C4-2B (cell line): ENCODE data around the gene ANGPT4.
"Not testable (repeated sequence)": the region's sequence is repeated elsewhere in the genome, so short reads cannot be mapped to it uniquely, and the experiment has no call there.

ENCODE experiments used
- H3K27ac ChIP-seq: fragments of 450-650 bp; 2 replicates; pipeline ENCODE4 v1.5.1; 2017
- ZFX ChIP-seq: fragments of 450-650 bp; IDR thresholded peaks from 2 replicates; pipeline ENCODE4 v1.6.1; 2017
- TF ChIP-seq, protein P1 (sequence below): fragments of 450-650 bp; conservative IDR thresholded peaks from 2 replicates; pipeline ENCODE4 v1.5.1; 2017; ENCODE audit warnings: mild to moderate bottlenecking

Gene ANGPT4

DNA sequence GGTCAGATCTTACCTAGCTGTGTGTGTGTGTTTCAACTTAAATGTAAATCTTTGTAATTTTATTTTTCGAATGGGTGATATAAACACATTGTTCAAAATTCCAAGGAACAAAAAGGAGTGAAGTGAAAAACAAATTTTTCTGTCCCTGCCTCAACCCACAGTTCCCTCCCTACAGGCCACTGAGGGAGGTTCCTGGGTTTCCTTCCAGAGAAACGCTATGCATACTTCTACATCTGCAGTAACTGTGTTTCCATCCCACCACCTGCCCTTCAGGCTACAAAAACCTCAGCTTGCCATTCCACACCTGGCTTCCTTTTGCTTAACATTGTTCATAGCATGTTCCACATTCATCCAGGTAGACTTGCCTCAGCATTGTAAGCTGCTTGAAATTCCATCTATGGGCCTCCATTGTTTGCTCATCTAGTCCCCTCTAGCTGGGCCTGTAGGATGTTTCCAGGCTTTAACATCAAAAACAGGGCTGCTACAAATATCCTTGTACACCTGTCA lies 12.0 kb downstream of the ANGPT4 start:
- no peak overlapping the region for H3K27ac ChIP-seq
- TF ChIP-seq, protein P1, sequence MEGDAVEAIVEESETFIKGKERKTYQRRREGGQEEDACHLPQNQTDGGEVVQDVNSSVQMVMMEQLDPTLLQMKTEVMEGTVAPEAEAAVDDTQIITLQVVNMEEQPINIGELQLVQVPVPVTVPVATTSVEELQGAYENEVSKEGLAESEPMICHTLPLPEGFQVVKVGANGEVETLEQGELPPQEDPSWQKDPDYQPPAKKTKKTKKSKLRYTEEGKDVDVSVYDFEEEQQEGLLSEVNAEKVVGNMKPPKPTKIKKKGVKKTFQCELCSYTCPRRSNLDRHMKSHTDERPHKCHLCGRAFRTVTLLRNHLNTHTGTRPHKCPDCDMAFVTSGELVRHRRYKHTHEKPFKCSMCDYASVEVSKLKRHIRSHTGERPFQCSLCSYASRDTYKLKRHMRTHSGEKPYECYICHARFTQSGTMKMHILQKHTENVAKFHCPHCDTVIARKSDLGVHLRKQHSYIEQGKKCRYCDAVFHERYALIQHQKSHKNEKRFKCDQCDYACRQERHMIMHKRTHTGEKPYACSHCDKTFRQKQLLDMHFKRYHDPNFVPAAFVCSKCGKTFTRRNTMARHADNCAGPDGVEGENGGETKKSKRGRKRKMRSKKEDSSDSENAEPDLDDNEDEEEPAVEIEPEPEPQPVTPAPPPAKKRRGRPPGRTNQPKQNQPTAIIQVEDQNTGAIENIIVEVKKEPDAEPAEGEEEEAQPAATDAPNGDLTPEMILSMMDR = no peak
- TF ChIP-seq ZFX = no peak

DNA sequence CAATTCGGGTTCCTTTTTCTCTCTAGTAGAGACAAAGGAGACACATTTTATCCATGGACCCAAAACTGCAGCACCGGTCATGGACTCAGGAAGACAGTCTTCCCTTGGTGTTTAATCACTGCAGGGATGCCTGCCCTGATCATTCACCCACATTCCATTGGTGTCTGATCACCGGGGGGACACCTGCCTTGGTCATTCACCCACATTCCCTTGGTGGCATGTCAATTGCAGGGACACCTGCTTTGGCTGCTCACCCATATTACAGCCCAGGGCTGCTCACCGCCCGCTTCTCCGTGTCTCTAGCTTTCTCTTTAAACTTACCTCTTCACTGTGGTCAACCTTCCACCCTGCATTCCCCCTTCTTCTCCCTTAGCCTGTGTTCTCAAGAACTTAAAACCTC lies 18.7 kb downstream of the ANGPT4 start:
- H3K27ac ChIP-seq = not testable (repeated sequence)

DNA sequence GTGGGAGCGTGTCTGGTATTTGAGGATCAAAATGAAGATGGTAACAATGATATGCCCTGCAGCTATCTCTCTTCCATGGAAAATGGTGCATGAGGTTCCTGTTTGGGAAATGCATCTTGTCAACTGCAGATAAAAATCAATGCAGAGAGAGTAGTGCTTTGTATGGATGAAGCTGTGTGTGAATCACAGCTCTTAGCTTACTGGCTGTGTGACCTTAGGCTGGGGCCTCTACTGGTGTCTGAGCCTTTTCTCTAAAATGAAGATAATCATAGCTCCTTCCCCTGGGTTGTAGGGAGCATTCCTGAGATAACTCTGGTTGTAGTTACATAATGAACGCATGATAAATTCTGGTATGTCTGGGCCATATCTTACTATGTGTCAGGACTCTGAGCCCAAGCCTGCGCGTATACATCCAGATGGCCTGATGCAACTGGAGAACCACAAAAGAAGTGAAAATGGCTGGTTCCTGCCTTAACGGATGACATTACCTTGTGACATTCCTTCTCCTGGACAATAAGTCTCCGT lies 19.6 kb downstream of the ANGPT4 start:
- TF ChIP-seq ZFX = no peak
- TF ChIP-seq, protein P1 = no peak
- no peak overlapping the region for H3K27ac ChIP-seq

DNA sequence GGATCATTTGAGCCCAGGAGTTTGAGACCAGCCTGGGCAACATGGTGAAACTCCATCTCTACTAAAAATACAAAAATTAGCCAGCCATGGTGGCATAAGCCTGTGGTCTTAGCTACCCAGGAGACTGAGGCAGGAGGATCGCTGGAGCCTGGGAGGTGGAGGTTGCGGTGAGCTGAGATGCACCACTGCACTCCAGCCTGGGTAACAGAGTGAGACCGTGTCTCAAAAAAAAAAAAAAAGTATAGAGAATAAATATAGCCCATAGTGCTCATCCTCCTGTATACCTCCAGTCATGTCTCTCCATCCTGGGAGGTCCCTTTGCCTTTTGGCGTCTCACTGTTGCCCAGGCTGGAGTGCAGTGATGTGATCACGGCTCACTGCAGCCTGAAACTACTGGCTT lies 23.8 kb downstream of the ANGPT4 start:
- H3K27ac ChIP-seq = not testable (repeated sequence)

DNA sequence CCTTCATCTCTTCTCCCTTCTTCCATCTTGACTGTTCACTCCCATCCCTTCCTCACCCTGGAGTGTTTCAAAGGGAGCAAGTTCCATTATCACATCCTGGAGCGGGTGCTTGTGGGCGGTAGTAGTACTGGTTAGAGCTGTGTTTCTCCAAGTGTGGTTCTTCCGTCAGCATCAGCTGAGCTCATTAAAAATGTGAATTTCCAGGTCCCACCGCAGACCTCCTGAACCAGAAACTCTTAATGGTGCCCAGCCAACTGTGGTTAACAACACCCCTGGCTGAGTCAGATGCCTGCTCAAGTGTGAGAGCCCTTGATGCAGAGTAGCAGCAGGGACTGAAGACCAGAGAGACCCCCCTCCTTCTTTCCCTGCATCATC lies 24.4 kb downstream of the ANGPT4 start:
- TF ChIP-seq, protein P1 = no peak
- TF ChIP-seq ZFX = no peak
- H3K27ac ChIP-seq = peak overlapping the region; percentile 44

DNA sequence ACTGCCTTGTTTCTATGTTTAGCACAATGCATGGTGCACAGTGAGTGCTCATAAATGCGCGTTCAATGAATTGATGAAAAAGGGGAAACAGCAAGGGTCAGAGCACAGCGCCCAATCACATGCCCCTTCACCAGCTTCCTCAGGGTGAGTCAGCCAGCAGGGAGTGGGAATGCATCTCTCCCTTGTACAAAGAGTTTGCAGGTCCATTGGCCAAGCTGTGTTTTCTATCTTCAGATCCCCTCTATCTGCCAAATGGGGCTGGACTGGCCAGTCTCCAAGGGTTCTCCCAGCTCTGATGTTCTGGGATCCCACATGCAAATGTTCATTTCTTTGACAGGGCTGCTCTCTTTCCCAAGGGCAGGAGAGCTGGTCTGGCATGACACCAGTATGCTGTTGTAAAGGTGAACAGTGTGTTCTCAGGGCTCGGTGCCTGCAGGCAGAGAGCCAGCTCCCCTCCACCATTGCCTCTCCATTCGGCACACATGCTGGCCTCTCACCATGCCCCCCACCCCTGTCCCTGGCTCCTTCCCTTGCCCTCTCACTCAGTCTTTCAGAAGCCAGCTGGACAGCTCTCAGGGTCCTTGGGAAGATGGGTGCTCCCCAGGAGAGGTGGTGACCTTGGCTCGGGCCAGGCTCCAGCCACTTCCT lies 25.0 kb downstream of the ANGPT4 start:
- TF ChIP-seq, protein P1 = no peak
- no peak for TF ChIP-seq ZFX
- H3K27ac ChIP-seq = peak overlapping the region; percentile 44

DNA sequence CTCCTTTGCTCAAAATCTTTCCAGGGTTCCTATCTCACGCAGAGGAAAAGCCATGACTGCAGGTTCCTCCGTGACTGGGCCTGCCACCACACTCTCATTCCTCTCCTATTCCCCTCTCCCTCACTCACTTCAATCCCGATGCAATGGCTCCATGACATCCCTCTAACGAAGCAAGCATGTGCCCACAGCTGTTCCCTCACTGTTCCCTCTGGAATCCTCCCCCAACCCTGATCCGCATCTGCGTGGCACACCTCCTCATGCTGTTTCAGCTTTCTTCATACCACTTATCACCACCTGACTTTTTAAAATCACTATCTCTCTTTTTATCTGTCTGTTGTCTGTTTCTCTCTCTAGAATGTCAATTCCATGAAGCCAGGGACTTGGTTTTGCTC lies 25.5 kb downstream of the ANGPT4 start:
- peak overlapping the region; percentile 44 for H3K27ac ChIP-seq
- TF ChIP-seq, protein P1 = no peak
- TF ChIP-seq ZFX = no peak

DNA sequence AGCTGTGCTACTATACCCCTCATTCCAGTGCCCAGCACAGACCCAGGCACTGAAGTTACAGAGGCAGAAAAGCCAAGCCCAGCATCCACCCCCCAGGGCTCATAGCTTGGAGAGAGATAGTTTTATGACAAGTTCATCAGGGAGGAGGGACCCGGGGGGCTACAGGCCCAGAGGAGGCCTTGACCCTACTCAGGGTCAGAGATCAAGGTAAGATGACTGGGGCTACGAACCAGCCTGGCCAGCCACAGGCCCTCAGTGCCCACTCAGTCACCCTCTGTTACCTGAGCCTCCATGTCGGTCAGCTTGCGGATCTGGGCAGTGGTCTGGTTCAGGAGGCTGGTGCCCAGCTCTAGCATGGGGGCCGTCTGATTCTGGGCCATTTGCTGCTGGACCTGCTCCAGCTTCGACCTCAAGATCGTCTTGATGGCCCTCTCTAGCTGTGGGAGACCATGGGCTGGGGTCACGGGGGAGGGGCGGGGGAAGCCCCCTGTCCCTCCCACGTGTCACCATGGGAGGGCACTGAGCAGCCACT lies 26.1 kb downstream of the ANGPT4 start:
- TF ChIP-seq ZFX = no peak
- TF ChIP-seq, protein P1 = no peak
- H3K27ac ChIP-seq = peak overlapping the region; percentile 44
